Muscle of back (tissue), 11 donors: ENCODE results near the gene SLC39A1. TPM values are rescaled to one million over a fixed set of nuclear protein-coding genes. Genes with fewer than 3 reads are reported as not detected.
A peak's percentile ranks its signal among the peaks of the same experiment; 100 is the strongest.
"Not testable (repeated sequence)": the region's sequence is repeated elsewhere in the genome, so short reads cannot be mapped to it uniquely, and the experiment has no call there.

Source experiments
- DNase-seq, 3 donors: peaks; one replicate each; pipeline versions ENCODE4 v3.0.0 to v3.0.0-alpha.2; 2013
- polyA plus RNA-seq, 10 donors: library from polyadenylated mRNA; unstranded; fragments of 120-200 nt; gene quantifications; one replicate each; pipeline ENCODE4 v1.2.1, GENCODE V29; 2013; ENCODE audit not compliant: insufficient read length in 10 of 10

SLC39A1 gene
- polyA plus RNA-seq, 10 donors: 36.0 to 54.4 (median 43.2) TPM

GRCh38 chr1:153932156-153933131 lies 30.9 kb downstream of the SLC39A1 start:
- DNase-seq: no peak

GRCh38 chr1:153929981-153930948 lies 33.1 kb downstream of the SLC39A1 start:
- DNase-seq: no peak

GRCh38 chr1:153929426-153929825 lies 33.9 kb downstream of the SLC39A1 start:
- no peak for DNase-seq

- DNase-seq: no peak
Measured at GRCh38 chr1:153928791-153929341, 34.5 kb downstream of the SLC39A1 start.

- no peak for DNase-seq
Measured at GRCh38 chr1:153928245-153928644, 35.1 kb downstream of the SLC39A1 start.

- no peak for DNase-seq
Measured at GRCh38 chr1:153926405-153926804, 36.9 kb downstream of the SLC39A1 start.

GRCh38 chr1:153922972-153923925 lies 40.1 kb downstream of the SLC39A1 start, which contains the start of gene GATAD2B:
Gene GATAD2B, minus strand, starts transcription at chr1:153922972. Its CDS starts 94,625 bp downstream, at chr1:153828347.
- DNase-seq: peak; percentile 100

GRCh38 chr1:153922076-153922971 lies 41.0 kb downstream of the SLC39A1 start:
- peak in 2 of 3 donors; percentile 51 to 67 for DNase-seq

- DNase-seq: no peak
Measured at GRCh38 chr1:153921803-153922075, 41.6 kb downstream of the SLC39A1 start.

- DNase-seq: no peak
Measured at GRCh38 chr1:153921080-153921802, 42.1 kb downstream of the SLC39A1 start.

GRCh38 chr1:153919876-153920852 lies 43.2 kb downstream of the SLC39A1 start:
- peak in 1 of 3 donors; percentile 32 for DNase-seq

GRCh38 chr1:153916297-153916696 lies 47.0 kb downstream of the SLC39A1 start:
- no peak for DNase-seq

GRCh38 chr1:153912349-153912748 lies 51.0 kb downstream of the SLC39A1 start:
- DNase-seq: no peak

- DNase-seq: not testable (repeated sequence)
Measured at GRCh38 chr1:153910560-153910959, 52.8 kb downstream of the SLC39A1 start.
